Gastrocnemius medialis (tissue), 4 donors: ENCODE measurements around the gene TDP2.
"Not testable (repeated sequence)": the region's sequence is repeated elsewhere in the genome, so short reads cannot be mapped to it uniquely, and the experiment has no call there.

ENCODE experiments used
- POLR2A ChIP-seq, 2 donors: fragments of 450-650 bp; IDR thresholded peaks; one replicate each; pipeline ENCODE4 v1.6.1; 2017; ENCODE audit warnings: antibody characterized with exemption in 2 of 2, mild to moderate bottlenecking in 2 of 2, moderate library complexity in 2 of 2
- TF ChIP-seq, protein P1 (sequence below), 5 experiments: fragments of 450-650 bp in 3 of 5; fragments of 200-600 bp in 2 of 5; sonication (generic) in 2 of 5; IDR thresholded peaks in 4 of 5; conservative IDR thresholded peaks in 1 of 5; 1 replicate in 4 of 5; 2 replicates in 1 of 5; pipeline ENCODE4 v1.5.1; 2016 to 2019; ENCODE audit warnings: antibody characterized with exemption in 5 of 5, mild to moderate bottlenecking in 3 of 5, moderate library complexity in 3 of 5

DNA sequence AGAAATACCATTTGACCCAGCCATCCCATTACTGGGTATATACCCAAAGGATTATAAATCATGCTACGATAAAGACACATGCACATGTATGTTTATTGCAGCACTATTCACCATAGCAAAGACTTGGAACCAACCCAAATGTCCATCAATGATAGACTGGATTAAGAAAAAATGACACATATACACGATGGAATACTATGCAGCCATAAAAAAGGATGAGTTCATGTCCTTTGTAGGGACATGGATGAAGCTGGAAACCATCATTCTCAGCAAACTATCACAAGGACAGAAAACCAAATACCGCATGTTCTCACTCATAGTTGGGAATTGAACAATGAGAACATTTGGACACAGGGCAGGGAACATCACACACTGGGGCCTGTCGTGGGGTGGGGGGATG is 4.4 kb upstream of the TDP2 start:
- TF ChIP-seq, protein P1, sequence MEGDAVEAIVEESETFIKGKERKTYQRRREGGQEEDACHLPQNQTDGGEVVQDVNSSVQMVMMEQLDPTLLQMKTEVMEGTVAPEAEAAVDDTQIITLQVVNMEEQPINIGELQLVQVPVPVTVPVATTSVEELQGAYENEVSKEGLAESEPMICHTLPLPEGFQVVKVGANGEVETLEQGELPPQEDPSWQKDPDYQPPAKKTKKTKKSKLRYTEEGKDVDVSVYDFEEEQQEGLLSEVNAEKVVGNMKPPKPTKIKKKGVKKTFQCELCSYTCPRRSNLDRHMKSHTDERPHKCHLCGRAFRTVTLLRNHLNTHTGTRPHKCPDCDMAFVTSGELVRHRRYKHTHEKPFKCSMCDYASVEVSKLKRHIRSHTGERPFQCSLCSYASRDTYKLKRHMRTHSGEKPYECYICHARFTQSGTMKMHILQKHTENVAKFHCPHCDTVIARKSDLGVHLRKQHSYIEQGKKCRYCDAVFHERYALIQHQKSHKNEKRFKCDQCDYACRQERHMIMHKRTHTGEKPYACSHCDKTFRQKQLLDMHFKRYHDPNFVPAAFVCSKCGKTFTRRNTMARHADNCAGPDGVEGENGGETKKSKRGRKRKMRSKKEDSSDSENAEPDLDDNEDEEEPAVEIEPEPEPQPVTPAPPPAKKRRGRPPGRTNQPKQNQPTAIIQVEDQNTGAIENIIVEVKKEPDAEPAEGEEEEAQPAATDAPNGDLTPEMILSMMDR (IDR thresholded peaks at IDR 0.05 in 4 of 5, conservative IDR thresholded peaks at IDR 0.05 in 1 of 5): not testable (repeated sequence)
- not testable (repeated sequence) for TF ChIP-seq POLR2A (IDR thresholded peaks at IDR 0.05)
